Duodenal mucosa (tissue), 2 donors: ENCODE data around the gene NUDT9.
"Not testable (repeated sequence)": the region's sequence is repeated elsewhere in the genome, so short reads cannot be mapped to it uniquely, and the experiment has no call there.

ENCODE experiments used
- H3K27ac ChIP-seq: one replicate; pipeline ENCODE4 v1.7.0; 2013; ENCODE audit warnings: low read depth, low read length
- H3K27me3 ChIP-seq, 2 donors: one replicate each; pipeline ENCODE4 v1.7.0; 2013; ENCODE audit warnings: low read length in 2 of 2, control low read depth in 1 of 2; ENCODE audit not compliant: insufficient read depth in 2 of 2, control insufficient read depth in 1 of 2
- H3K36me3 ChIP-seq, 2 donors: one replicate each; pipeline ENCODE4 v1.7.0; 2013; ENCODE audit warnings: low read length in 2 of 2, control low read depth in 1 of 2; ENCODE audit not compliant: insufficient read depth in 2 of 2, control insufficient read depth in 1 of 2
- H3K4me1 ChIP-seq, 2 donors: one replicate each; pipeline ENCODE4 v1.7.0; 2013; ENCODE audit warnings: low read length in 2 of 2, control low read depth in 1 of 2; ENCODE audit not compliant: insufficient read depth in 2 of 2, control insufficient read depth in 1 of 2
- H3K4me3 ChIP-seq, 2 donors: one replicate each; pipeline ENCODE4 v1.7.0; 2013; ENCODE audit warnings: low read length in 2 of 2, low read depth in 1 of 2
- H3K9ac ChIP-seq, 2 donors: one replicate each; pipeline ENCODE4 v1.7.0; 2013; ENCODE audit warnings: low read length in 2 of 2, low read depth in 1 of 2
- H3K9me3 ChIP-seq, 2 donors: one replicate each; pipeline ENCODE4 v1.7.0; 2013; ENCODE audit warnings: low read length in 2 of 2, control low read depth in 1 of 2; ENCODE audit not compliant: control insufficient read depth in 1 of 2

The NUDT9 gene

GRCh38 chr4:87483247-87483646 lies 60.9 kb downstream of the NUDT9 start:
- not testable (repeated sequence) for H3K9ac ChIP-seq, H3K27ac ChIP-seq, H3K27me3 ChIP-seq, H3K4me1 ChIP-seq, H3K4me3 ChIP-seq, H3K9me3 ChIP-seq, H3K36me3 ChIP-seq

GRCh38 chr4:87488666-87489065 lies 66.3 kb downstream of the NUDT9 start:
- H3K9ac ChIP-seq, H3K4me1 ChIP-seq, H3K9me3 ChIP-seq, H3K27ac ChIP-seq, H3K36me3 ChIP-seq, H3K4me3 ChIP-seq, H3K27me3 ChIP-seq: not testable (repeated sequence)

- H3K9ac ChIP-seq = no peak overlapping the region
- H3K27me3 ChIP-seq = no peaks in the 10 kb centered on the region
- no peaks in the 10 kb centered on the region for H3K4me1 ChIP-seq
- no peaks in the 10 kb centered on the region for H3K9me3 ChIP-seq
- H3K36me3 ChIP-seq = no peaks in the 10 kb centered on the region
- H3K27ac ChIP-seq = no peak overlapping the region
- no peak overlapping the region for H3K4me3 ChIP-seq
Observed at GRCh38 chr4:87489678-87490077, 67.3 kb downstream of the NUDT9 start.

- Histone ChIP-seq H3K4me3 (no peak overlapping the region), H3K4me1 (no peaks in the 10 kb centered on the region), H3K27me3 (no peaks in the 10 kb centered on the region), H3K9me3 (no peaks in the 10 kb centered on the region), H3K36me3 (no peaks in the 10 kb centered on the region), H3K9ac (no peak overlapping the region), H3K27ac (no peak overlapping the region)
Observed at GRCh38 chr4:87490664-87491369, 68.4 kb downstream of the NUDT9 start.

GRCh38 chr4:87491436-87491835 lies 69.1 kb downstream of the NUDT9 start:
- no peaks in the 10 kb centered on the region for H3K4me1 ChIP-seq
- H3K9me3 ChIP-seq = no peaks in the 10 kb centered on the region
- H3K36me3 ChIP-seq = no peaks in the 10 kb centered on the region
- H3K27me3 ChIP-seq = no peaks in the 10 kb centered on the region
- H3K27ac ChIP-seq = no peak overlapping the region
- H3K4me3 ChIP-seq = no peak overlapping the region
- no peak overlapping the region for H3K9ac ChIP-seq

GRCh38 chr4:87491851-87492250 lies 69.5 kb downstream of the NUDT9 start:
- not testable (repeated sequence) for H3K27ac ChIP-seq, H3K36me3 ChIP-seq, H3K4me1 ChIP-seq, H3K4me3 ChIP-seq, H3K9ac ChIP-seq, H3K9me3 ChIP-seq, H3K27me3 ChIP-seq

GRCh38 chr4:87493115-87493514 lies 70.7 kb downstream of the NUDT9 start:
- Histone ChIP-seq H3K27me3 (no peaks in the 10 kb centered on the region), H3K36me3 (no peaks in the 10 kb centered on the region), H3K9ac (no peak overlapping the region), H3K4me1 (no peaks in the 10 kb centered on the region), H3K27ac (no peak overlapping the region), H3K9me3 (no peaks in the 10 kb centered on the region), H3K4me3 (no peak overlapping the region)

GRCh38 chr4:87497159-87497558 lies 74.8 kb downstream of the NUDT9 start:
- Histone ChIP-seq H3K9me3 (no peaks in the 10 kb centered on the region), H3K9ac (no peak overlapping the region), H3K4me3 (no peak overlapping the region), H3K36me3 (no peaks in the 10 kb centered on the region), H3K4me1 (peaks cover 0 to under 1% of the 10 kb centered on the region in 2 donors), H3K27me3 (no peaks in the 10 kb centered on the region), H3K27ac (no peak overlapping the region)

- Histone ChIP-seq H3K4me3 (no peak overlapping the region), H3K27ac (no peak overlapping the region), H3K9ac (no peak overlapping the region), H3K27me3 (no peaks in the 10 kb centered on the region), H3K36me3 (no peaks in the 10 kb centered on the region), H3K4me1 (peaks cover 0 to 5% of the 10 kb centered on the region in 2 donors), H3K9me3 (no peaks in the 10 kb centered on the region)
Observed at GRCh38 chr4:87497578-87497977, 75.2 kb downstream of the NUDT9 start.

GRCh38 chr4:87498446-87498900 lies 76.1 kb downstream of the NUDT9 start:
- H3K27me3 ChIP-seq = no peaks in the 10 kb centered on the region
- H3K27ac ChIP-seq = no peak overlapping the region
- peak overlapping the region in 1 of 2 donors; percentile 48 for H3K4me3 ChIP-seq
- no peaks in the 10 kb centered on the region for H3K9me3 ChIP-seq
- H3K4me1 ChIP-seq = peaks cover 0 to 11% of the 10 kb centered on the region in 2 donors
- H3K36me3 ChIP-seq = no peaks in the 10 kb centered on the region
- no peak overlapping the region for H3K9ac ChIP-seq
